GM18520 (cell line): ENCODE results near the gene LPCAT4.
"Not testable (repeated sequence)": the region's sequence is repeated elsewhere in the genome, so short reads cannot be mapped to it uniquely, and the experiment has no call there.

Source experiments
- ATAC-seq: cut with Tn5 transposase; IDR thresholded peaks from one replicate; pipeline ENCODE4 v1.9.1; 2021; ENCODE audit not compliant: unreplicated experiment

The LPCAT4 gene

GRCh38 chr15:34367101-34368081 lies at the start of gene LPCAT4:
Gene LPCAT4 (minus strand): TSS chr15:34367196. CDS start chr15:34367100, 96 bp downstream.
- peak; percentile 75 for ATAC-seq

GRCh38 chr15:34409511-34409910 lies 42.5 kb upstream of the LPCAT4 start:
- not testable (repeated sequence) for ATAC-seq

- ATAC-seq = not testable (repeated sequence)
Observed at GRCh38 chr15:34408973-34409372, 42.0 kb upstream of the LPCAT4 start.

- ATAC-seq = not testable (repeated sequence)
Observed at GRCh38 chr15:34403899-34404298, 36.9 kb upstream of the LPCAT4 start.

GRCh38 chr15:34403160-34403598 lies 36.2 kb upstream of the LPCAT4 start:
- peak; percentile 67 for ATAC-seq

- ATAC-seq = not testable (repeated sequence)
Observed at GRCh38 chr15:34397637-34398259, 30.8 kb upstream of the LPCAT4 start.

- not testable (repeated sequence) for ATAC-seq
Observed at GRCh38 chr15:34392981-34393380, 26.0 kb upstream of the LPCAT4 start.

GRCh38 chr15:34389594-34390086 lies 22.6 kb upstream of the LPCAT4 start:
- not testable (repeated sequence) for ATAC-seq

- ATAC-seq = not testable (repeated sequence)
Observed at GRCh38 chr15:34381829-34382521, 15.0 kb upstream of the LPCAT4 start.

GRCh38 chr15:34380491-34380890 lies 13.5 kb upstream of the LPCAT4 start:
- ATAC-seq = not testable (repeated sequence)

- no peak for ATAC-seq
Observed at GRCh38 chr15:34376856-34377255, 9.9 kb upstream of the LPCAT4 start.

- ATAC-seq = not testable (repeated sequence)
Observed at GRCh38 chr15:34375541-34375940, 8.5 kb upstream of the LPCAT4 start.

- no peak for ATAC-seq
Observed at GRCh38 chr15:34374816-34375215, 7.8 kb upstream of the LPCAT4 start.

- no peak for ATAC-seq
Observed at GRCh38 chr15:34373951-34374350, 7.0 kb upstream of the LPCAT4 start.

GRCh38 chr15:34370643-34371042 lies 3.6 kb upstream of the LPCAT4 start:
- ATAC-seq = no peak

- ATAC-seq = no peak
Observed at GRCh38 chr15:34370129-34370528, 3.1 kb upstream of the LPCAT4 start.

GRCh38 chr15:34366271-34367065 lies 528 bp downstream of the LPCAT4 start:
- ATAC-seq = no peak

- ATAC-seq = no peak
Observed at GRCh38 chr15:34365836-34366235, 1.2 kb downstream of the LPCAT4 start.

GRCh38 chr15:34365091-34365825 lies 1.7 kb downstream of the LPCAT4 start:
- no peak for ATAC-seq

GRCh38 chr15:34364041-34364440 lies 3.0 kb downstream of the LPCAT4 start:
- no peak for ATAC-seq
